ENCODE results near the gene SEMA5B.

SEMA5B gene

GRCh38 chr3:123027292-123028232 is at the start of gene SEMA5B:
TSS of gene SEMA5B (minus strand) at chr3:123027763. CDS start at chr3:122961263, 66,500 bp downstream.
- no peaks in the 10 kb centered on the region for H3K9me2 ChIP-seq (replicated peaks; ENCODE audit: insufficient read depth, low read length)
- peak within 1 kb of the TSS; percentile 29 for H3K4me3 ChIP-seq (ENCODE audit: insufficient read depth, low read length, poor library complexity, severe bottlenecking)
- no peaks in the 10 kb centered on the region for H3K79me2 ChIP-seq (ENCODE audit: insufficient read depth, low read length)
- H3K27ac ChIP-seq (ENCODE audit: low read depth, low read length): no peak within 1 kb of the TSS
- H3K9ac ChIP-seq (ENCODE audit: low read length): no peak within 1 kb of the TSS; the same call in 1 of the 2 replicates
- H3K9me3 ChIP-seq (ENCODE audit: insufficient read depth, low read length): no peaks in the 10 kb centered on the region
- H3K4me2 ChIP-seq (ENCODE audit: low read depth, low read length, poor library complexity, severe bottlenecking): peak within 1 kb of the TSS; percentile 43
- peak within 1 kb of the TSS; percentile 74 for H2AFZ ChIP-seq (ENCODE audit: low read depth, low read length, severe bottlenecking)
- H3F3A ChIP-seq (ENCODE audit: insufficient read depth): no peaks in the 10 kb centered on the region
- H3K36me3 ChIP-seq (ENCODE audit: low read length): no peaks in the 10 kb centered on the region
- TF ChIP-seq CTCF (IDR thresholded peaks at IDR 0.05; ENCODE audit: insufficient read depth, low read length, poor library complexity, severe bottlenecking) (no peak), EZH2phosphoT487 (conservative IDR thresholded peaks at IDR 0.05; ENCODE audit: low read length) (no peak)
- H3K27me3 ChIP-seq (ENCODE audit: low read length): peaks cover 4% of the 10 kb centered on the region; the same call in 1 of the 2 replicates
- no peaks in the 10 kb centered on the region for H4K20me1 ChIP-seq (ENCODE audit: low read depth, low read length)

GRCh38 chr3:123076496-123077418 is 49.2 kb upstream of the SEMA5B start:
- no peaks in the 10 kb centered on the region for H3K9me2 ChIP-seq (replicated peaks; ENCODE audit: insufficient read depth, low read length)
- H4K20me1 ChIP-seq (ENCODE audit: low read depth, low read length): peaks cover 6% of the 10 kb centered on the region; the same call in 1 of the 2 replicates
- no peak overlapping the region for H3K9ac ChIP-seq (ENCODE audit: low read length)
- no peak overlapping the region for H3K4me3 ChIP-seq (ENCODE audit: insufficient read depth, low read length, poor library complexity, severe bottlenecking)
- no peaks in the 10 kb centered on the region for H3F3A ChIP-seq (ENCODE audit: insufficient read depth)
- H3K36me3 ChIP-seq (ENCODE audit: low read length): no peaks in the 10 kb centered on the region
- no peaks in the 10 kb centered on the region for H3K9me3 ChIP-seq (ENCODE audit: insufficient read depth, low read length)
- TF ChIP-seq CTCF (IDR thresholded peaks at IDR 0.05; ENCODE audit: insufficient read depth, low read length, poor library complexity, severe bottlenecking) (no peak), EZH2phosphoT487 (conservative IDR thresholded peaks at IDR 0.05; ENCODE audit: low read length) (no peak)
- peaks cover 21% of the 10 kb centered on the region for H3K79me2 ChIP-seq (ENCODE audit: insufficient read depth, low read length)
- H3K27me3 ChIP-seq (ENCODE audit: low read length): no peaks in the 10 kb centered on the region
- no peak overlapping the region for H3K27ac ChIP-seq (ENCODE audit: low read depth, low read length)
- H3K4me2 ChIP-seq (ENCODE audit: low read depth, low read length, poor library complexity, severe bottlenecking): no peak overlapping the region
- no peak overlapping the region for H2AFZ ChIP-seq (ENCODE audit: low read depth, low read length, severe bottlenecking)

- H3K9me3 ChIP-seq (ENCODE audit: insufficient read depth, low read length): no peaks in the 10 kb centered on the region
These were observed 48.5 kb upstream of the SEMA5B start for GRCh38 chr3:123076112-123076495.

More at GRCh38 chr3:123076112-123076495, 48.5 kb upstream of the SEMA5B start:
- H3F3A ChIP-seq (ENCODE audit: insufficient read depth): no peaks in the 10 kb centered on the region
- H3K36me3 ChIP-seq (ENCODE audit: low read length): no peaks in the 10 kb centered on the region
- no peak overlapping the region for H3K4me2 ChIP-seq (ENCODE audit: low read depth, low read length, poor library complexity, severe bottlenecking)
- H3K79me2 ChIP-seq (ENCODE audit: insufficient read depth, low read length): peaks cover 28% of the 10 kb centered on the region
- no peak for TF ChIP-seq CTCF (IDR thresholded peaks at IDR 0.05; ENCODE audit: insufficient read depth, low read length, poor library complexity, severe bottlenecking)
- no peak for TF ChIP-seq EZH2phosphoT487 (conservative IDR thresholded peaks at IDR 0.05; ENCODE audit: low read length)
- no peaks in the 10 kb centered on the region for H3K27me3 ChIP-seq (ENCODE audit: low read length)
- no peak overlapping the region for H3K27ac ChIP-seq (ENCODE audit: low read depth, low read length)
- H4K20me1 ChIP-seq (ENCODE audit: low read depth, low read length): peaks cover 6% of the 10 kb centered on the region; the same call in 1 of the 2 replicates
- H3K9ac ChIP-seq (ENCODE audit: low read length): no peak overlapping the region
- H2AFZ ChIP-seq (ENCODE audit: low read depth, low read length, severe bottlenecking): no peak overlapping the region
- H3K9me2 ChIP-seq (replicated peaks; ENCODE audit: insufficient read depth, low read length): no peaks in the 10 kb centered on the region
- no peak overlapping the region for H3K4me3 ChIP-seq (ENCODE audit: insufficient read depth, low read length, poor library complexity, severe bottlenecking)
